CD1c-positive myeloid dendritic cell (primary cell): ENCODE results near the gene TIA1.
"Not testable (repeated sequence)": the region's sequence is repeated elsewhere in the genome, so short reads cannot be mapped to it uniquely, and the experiment has no call there.

Experiments used
- DNase-seq: peaks from one replicate; pipeline ENCODE4 v3.0.0-alpha.2; 2016; ENCODE audit errors: extremely low spot score

TIA1 gene

GRCh38 chr2:70248181-70248847, at the start of gene TIA1:
Gene TIA1 (minus strand): TSS chr2:70248628. CDS start chr2:70248430, 198 bp downstream.
- peak; percentile 100 for DNase-seq

GRCh38 chr2:70297828-70298227, 49.4 kb upstream of the TIA1 start:
- not testable (repeated sequence) for DNase-seq

- DNase-seq = no peak
These were observed 35.2 kb upstream of the TIA1 start for GRCh38 chr2:70283500-70284191.

GRCh38 chr2:70282439-70282838, 34.0 kb upstream of the TIA1 start:
- DNase-seq = no peak

- no peak for DNase-seq
These were observed 31.9 kb upstream of the TIA1 start for GRCh38 chr2:70280242-70280798.

GRCh38 chr2:70270323-70270722, 21.9 kb upstream of the TIA1 start:
- no peak for DNase-seq

GRCh38 chr2:70269422-70270302, 21.2 kb upstream of the TIA1 start:
- DNase-seq = not testable (repeated sequence)

GRCh38 chr2:70266925-70267324, 18.5 kb upstream of the TIA1 start:
- not testable (repeated sequence) for DNase-seq

GRCh38 chr2:70261501-70261900, 13.1 kb upstream of the TIA1 start:
- DNase-seq = no peak

GRCh38 chr2:70258532-70258875, 10.1 kb upstream of the TIA1 start:
- DNase-seq = no peak

GRCh38 chr2:70255637-70256314, 7.3 kb upstream of the TIA1 start:
- DNase-seq = no peak

- DNase-seq = no peak
These were observed 2.0 kb upstream of the TIA1 start for GRCh38 chr2:70250434-70250833.

- DNase-seq = peak; percentile 15
These were observed 856 bp downstream of the TIA1 start for GRCh38 chr2:70247364-70248180.

- no peak for DNase-seq
These were observed 4.4 kb downstream of the TIA1 start for GRCh38 chr2:70243806-70244584.

- no peak for DNase-seq
These were observed 5.9 kb downstream of the TIA1 start for GRCh38 chr2:70242552-70242951.

- DNase-seq = no peak
These were observed 7.1 kb downstream of the TIA1 start for GRCh38 chr2:70241340-70241739.

- no peak for DNase-seq
These were observed 7.8 kb downstream of the TIA1 start for GRCh38 chr2:70240599-70240998.

GRCh38 chr2:70233926-70234325, 14.5 kb downstream of the TIA1 start:
- DNase-seq = no peak

- DNase-seq = no peak
These were observed 21.6 kb downstream of the TIA1 start for GRCh38 chr2:70226781-70227180.

GRCh38 chr2:70223305-70223704, 25.1 kb downstream of the TIA1 start:
- not testable (repeated sequence) for DNase-seq
